Peyer's patch (tissue), 4 donors: Measurements from ENCODE around the gene ZC3H12D.
"Not testable (repeated sequence)": the region's sequence is repeated elsewhere in the genome, so short reads cannot be mapped to it uniquely, and the experiment has no call there.

Source experiments
- POLR2A ChIP-seq, 2 donors: fragments of 450-650 bp; IDR thresholded peaks; one replicate each; pipeline ENCODE4 v1.5.1; 2017; ENCODE audit warnings: antibody characterized with exemption in 2 of 2, mild to moderate bottlenecking in 2 of 2, moderate library complexity in 2 of 2
- TF ChIP-seq, protein P1 (sequence below), 6 experiments: fragments of 450-650 bp in 4 of 6; fragments of 200-600 bp in 2 of 6; sonication (generic) in 1 of 6; IDR thresholded peaks; one replicate each; pipeline ENCODE4 v1.5.1; 2017 to 2019; ENCODE audit warnings: antibody characterized with exemption in 6 of 6, mild to moderate bottlenecking in 3 of 6, moderate library complexity in 1 of 6

DNA sequence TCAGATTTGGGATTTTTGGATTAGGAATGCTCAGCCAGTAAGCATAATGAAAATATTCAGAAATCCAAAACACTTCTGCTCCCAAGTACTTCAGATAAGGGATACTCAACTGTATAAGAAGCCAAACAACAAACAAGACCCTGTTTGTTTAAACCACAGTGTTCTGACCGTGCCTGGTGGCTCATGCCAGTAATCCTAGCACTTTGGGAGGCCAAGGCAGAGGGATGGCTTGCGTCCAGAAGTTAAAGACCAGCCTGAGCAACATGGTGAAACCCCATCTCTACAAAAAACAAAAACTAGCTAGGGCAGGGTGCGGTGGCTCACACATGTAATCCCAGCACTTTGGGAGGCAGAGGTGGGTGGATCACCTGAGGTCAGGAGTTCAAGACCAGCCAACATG, 24.6 kb downstream of the ZC3H12D start:
- TF ChIP-seq, protein P1, sequence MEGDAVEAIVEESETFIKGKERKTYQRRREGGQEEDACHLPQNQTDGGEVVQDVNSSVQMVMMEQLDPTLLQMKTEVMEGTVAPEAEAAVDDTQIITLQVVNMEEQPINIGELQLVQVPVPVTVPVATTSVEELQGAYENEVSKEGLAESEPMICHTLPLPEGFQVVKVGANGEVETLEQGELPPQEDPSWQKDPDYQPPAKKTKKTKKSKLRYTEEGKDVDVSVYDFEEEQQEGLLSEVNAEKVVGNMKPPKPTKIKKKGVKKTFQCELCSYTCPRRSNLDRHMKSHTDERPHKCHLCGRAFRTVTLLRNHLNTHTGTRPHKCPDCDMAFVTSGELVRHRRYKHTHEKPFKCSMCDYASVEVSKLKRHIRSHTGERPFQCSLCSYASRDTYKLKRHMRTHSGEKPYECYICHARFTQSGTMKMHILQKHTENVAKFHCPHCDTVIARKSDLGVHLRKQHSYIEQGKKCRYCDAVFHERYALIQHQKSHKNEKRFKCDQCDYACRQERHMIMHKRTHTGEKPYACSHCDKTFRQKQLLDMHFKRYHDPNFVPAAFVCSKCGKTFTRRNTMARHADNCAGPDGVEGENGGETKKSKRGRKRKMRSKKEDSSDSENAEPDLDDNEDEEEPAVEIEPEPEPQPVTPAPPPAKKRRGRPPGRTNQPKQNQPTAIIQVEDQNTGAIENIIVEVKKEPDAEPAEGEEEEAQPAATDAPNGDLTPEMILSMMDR (IDR thresholded peaks at IDR 0.05): not testable (repeated sequence)
- TF ChIP-seq POLR2A (IDR thresholded peaks at IDR 0.05): not testable (repeated sequence)
